Rectal smooth muscle tissue (tissue), 1 donor: ENCODE results near the gene DYNLL1.
"Not testable (repeated sequence)": the region's sequence is repeated elsewhere in the genome, so short reads cannot be mapped to it uniquely, and the experiment has no call there.

Experiments used
- H3K27ac ChIP-seq: one replicate; pipeline ENCODE4 v1.7.0; 2013; ENCODE audit warnings: low read depth, low read length, inconsistent platforms
- H3K27me3 ChIP-seq: one replicate; pipeline ENCODE4 v1.7.0; 2013; ENCODE audit warnings: low read length; ENCODE audit not compliant: control insufficient read depth, insufficient read depth
- H3K36me3 ChIP-seq: one replicate; pipeline ENCODE4 v1.7.0; 2013; ENCODE audit warnings: low read length; ENCODE audit not compliant: control insufficient read depth, insufficient read depth
- H3K4me1 ChIP-seq: one replicate; pipeline ENCODE4 v1.7.0; 2013; ENCODE audit warnings: low read length; ENCODE audit not compliant: control insufficient read depth, insufficient read depth
- H3K4me3 ChIP-seq: one replicate; pipeline ENCODE4 v1.7.0; 2013; ENCODE audit warnings: low read length
- H3K9ac ChIP-seq: one replicate; pipeline ENCODE4 v1.7.0; 2013; ENCODE audit warnings: low read length

Gene DYNLL1

DNA sequence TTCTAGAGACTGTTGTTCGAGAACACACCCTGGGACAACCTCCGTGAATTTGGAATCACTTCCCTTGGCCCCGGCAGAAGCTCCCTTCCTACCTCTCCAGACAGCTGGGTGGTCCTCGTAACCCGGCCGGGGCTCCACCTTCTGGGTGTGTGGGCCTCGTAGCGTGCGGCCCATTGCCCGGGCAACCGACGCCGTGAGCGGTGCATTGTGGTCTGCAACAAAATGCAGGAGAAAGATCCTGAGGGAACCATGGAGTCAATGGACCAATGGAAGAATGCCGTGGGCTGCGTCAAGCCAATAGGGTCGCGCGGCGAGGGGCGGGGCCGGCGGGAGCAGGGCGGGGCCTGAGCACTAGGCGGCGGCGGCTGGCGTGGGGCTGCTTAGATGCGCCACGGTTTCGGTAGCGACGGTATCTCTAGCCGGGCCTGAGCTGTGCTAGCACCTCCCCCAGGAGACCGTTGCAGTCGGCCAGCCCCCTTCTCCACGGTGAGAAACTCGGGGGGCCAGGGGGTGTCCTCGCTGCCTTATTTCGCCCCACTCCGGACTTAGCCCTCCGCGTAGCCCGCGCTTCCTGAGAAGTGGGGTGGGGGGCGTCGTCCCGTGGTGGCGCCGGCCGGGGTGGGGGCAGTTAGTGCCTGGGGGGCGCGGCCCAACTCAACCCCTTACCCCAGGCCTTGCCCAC is at the start of gene DYNLL1:
Gene DYNLL1 (plus strand): TSS at position 383 of the 682 bp plus-strand sequence. CDS start 309 bp downstream, outside the sequence.
- Histone ChIP-seq H3K36me3 (peaks cover 8% of the 10 kb centered on the region), H3K9ac (peak within 1 kb of the TSS; percentile 57), H3K4me1 (peaks cover 6% of the 10 kb centered on the region), H3K27me3 (no peaks in the 10 kb centered on the region), H3K4me3 (peak within 1 kb of the TSS; percentile 92), H3K27ac (peak within 1 kb of the TSS; percentile 90)

DNA sequence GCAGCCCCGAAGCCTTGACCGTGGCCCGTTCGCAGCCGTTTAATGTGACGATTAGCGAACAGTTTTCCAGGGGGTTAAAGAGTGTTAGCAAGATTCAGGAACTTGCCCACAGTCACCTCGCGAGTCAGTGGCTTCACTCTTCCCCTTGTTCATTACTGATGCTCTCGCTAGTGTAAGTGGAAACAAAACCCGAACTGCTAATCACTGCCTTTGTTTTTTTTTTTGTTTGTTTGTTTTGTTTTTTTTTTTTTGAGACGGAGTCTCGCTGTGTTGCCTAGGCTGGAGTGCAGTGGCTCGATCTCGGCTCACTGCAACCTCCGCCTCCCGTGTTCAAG is 49.1 kb upstream of the DYNLL1 start:
- not testable (repeated sequence) for H3K36me3 ChIP-seq, H3K4me1 ChIP-seq, H3K27me3 ChIP-seq
- Histone ChIP-seq H3K27ac (peak overlapping the region; percentile 91), H3K4me3 (peak overlapping the region; percentile 84), H3K9ac (peak overlapping the region; percentile 72)

DNA sequence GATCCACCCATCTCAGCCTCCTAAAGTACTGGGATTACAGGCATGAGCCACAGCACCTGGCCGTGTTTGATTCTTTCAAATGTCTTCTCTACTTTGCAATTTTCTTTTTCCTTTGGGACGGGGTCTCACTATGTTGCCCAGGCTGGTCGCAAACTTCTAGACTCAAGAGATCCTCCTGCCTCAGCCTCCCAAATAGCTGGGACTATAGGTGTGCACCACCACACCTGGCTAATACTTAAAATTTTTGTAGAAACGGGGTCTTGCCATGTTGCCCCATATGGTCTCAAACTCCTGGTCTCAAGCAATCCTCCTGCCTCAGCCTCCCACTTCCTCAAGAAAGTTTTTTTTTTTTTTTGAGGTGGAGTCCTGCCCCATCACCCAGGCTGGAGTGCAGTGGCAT is 47.9 kb upstream of the DYNLL1 start:
- Histone ChIP-seq H3K36me3 (peaks cover 6% of the 10 kb centered on the region), H3K9ac (no peak overlapping the region), H3K4me3 (no peak overlapping the region), H3K27me3 (no peaks in the 10 kb centered on the region), H3K4me1 (peaks cover 8% of the 10 kb centered on the region), H3K27ac (no peak overlapping the region)

DNA sequence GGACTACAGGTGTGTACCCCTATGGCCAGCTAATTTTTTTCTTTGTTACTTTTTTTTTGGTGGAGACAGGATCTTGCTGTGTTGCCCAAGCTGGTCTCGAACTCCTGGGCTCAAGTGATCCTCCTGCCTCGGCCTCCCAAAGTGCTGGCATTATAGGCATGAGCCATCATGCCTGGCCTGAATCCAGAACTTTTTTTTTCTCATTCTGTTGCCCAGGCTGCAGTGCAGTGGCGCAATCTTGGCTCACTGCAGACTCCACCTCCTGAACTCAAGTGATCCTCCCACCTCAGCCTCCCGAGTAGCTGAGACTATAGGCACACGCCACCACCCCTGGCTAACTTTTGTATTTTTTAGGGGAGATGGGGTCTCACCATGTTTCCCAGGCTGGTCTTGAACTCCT is 43.4 kb upstream of the DYNLL1 start:
- not testable (repeated sequence) for H3K27ac ChIP-seq, H3K27me3 ChIP-seq, H3K4me1 ChIP-seq, H3K9ac ChIP-seq, H3K4me3 ChIP-seq
- peaks cover 14% of the 10 kb centered on the region for H3K36me3 ChIP-seq

DNA sequence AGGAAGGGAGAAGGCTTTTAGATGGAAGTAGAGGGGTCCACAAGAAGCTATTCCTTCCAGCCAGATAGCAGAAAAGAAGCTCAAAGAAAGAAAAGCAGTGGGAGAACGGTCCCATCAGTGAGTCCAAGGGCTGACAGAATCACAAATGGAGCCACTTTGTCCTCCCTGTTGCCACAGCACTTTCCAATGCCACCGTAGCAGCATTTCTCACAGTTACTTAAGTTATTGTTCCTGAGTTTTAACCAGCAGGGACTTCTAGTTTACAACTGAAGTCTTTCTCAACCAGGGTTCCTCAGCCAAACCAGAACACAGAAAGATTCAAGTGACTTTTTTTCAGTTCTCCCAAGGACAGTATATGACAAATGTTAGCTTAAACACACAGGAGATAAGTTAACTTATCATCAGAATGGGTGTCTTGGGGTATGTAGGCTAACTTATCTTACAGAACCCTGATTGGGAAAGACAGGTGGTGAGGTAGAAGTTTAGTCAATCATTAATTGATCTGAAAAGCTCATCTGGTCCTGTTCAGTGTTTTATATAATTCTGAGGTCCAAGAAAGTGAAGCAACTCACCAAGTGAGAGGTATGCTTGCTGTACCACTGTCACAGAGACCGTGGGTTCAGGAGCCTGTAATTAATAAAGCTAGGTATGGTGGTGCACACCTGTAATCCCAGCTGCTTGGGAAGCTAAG is 42.7 kb upstream of the DYNLL1 start:
- Histone ChIP-seq H3K4me3 (no peak overlapping the region), H3K4me1 (no peaks in the 10 kb centered on the region), H3K27ac (no peak overlapping the region), H3K27me3 (no peaks in the 10 kb centered on the region), H3K9ac (no peak overlapping the region), H3K36me3 (peaks cover 14% of the 10 kb centered on the region)

DNA sequence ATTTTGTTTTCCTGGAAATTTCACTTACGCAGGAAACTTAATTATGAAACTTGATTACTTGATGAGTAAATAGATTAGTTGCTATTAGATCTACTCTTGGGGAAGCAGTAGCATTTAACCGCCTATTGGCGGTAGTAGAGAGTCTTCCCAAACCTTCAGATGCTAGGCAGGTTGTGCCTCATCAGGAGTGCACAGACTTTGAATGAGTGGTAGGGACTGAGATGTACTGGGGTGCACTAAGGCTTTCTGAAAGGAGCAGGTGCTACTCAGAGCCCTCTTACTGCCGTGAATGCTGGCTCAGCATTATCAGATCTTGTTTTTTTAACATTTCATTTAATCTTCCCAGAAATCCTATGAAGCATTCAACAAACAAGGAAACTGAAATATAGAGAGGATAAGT is 41.9 kb upstream of the DYNLL1 start:
- Histone ChIP-seq H3K36me3 (peaks cover 19% of the 10 kb centered on the region), H3K27me3 (no peaks in the 10 kb centered on the region), H3K4me3 (no peak overlapping the region), H3K27ac (no peak overlapping the region), H3K4me1 (no peaks in the 10 kb centered on the region), H3K9ac (no peak overlapping the region)

DNA sequence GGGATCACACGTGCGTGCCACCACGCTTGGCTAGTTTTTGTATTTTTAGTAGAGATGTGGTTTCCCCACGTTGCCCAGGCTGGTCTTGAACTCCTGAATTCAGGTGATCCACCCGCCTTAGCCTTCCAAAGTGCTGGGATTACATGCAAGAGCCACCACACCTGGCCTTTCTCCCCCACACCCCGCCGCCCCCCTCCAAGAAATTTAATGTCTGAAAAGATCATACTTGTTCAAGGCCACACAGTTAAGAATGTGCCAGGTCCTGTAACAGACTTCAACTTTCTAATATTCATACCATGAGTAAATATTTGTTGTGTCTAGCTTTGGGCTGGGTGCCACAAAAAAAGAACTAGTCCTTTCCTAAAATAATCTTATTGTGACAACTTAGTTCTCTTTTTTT is 40.6 kb upstream of the DYNLL1 start:
- Histone ChIP-seq H3K36me3 (peaks cover 24% of the 10 kb centered on the region), H3K27ac (no peak overlapping the region), H3K4me3 (no peak overlapping the region), H3K4me1 (no peaks in the 10 kb centered on the region), H3K27me3 (no peaks in the 10 kb centered on the region), H3K9ac (no peak overlapping the region)

DNA sequence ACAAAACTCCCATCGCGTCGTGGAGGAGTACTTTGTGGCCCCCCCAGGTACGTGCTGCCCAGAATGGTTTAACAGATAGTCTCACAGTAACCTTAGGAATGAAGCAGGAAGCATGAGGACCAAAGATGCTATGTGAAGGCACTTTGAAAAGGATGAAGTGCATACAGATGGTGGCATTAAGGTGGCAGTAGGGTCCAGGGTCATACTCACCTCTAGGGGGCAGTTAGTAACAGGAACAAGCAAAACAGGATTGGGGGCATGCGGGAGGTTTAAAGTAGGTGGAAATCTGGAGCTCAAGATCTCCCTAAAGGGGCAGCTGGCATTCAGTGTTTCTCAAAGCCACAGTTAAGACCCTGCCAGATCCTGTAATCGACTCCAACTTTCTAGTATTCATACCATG is 38.8 kb upstream of the DYNLL1 start:
- Histone ChIP-seq H3K9ac (no peak overlapping the region), H3K27ac (no peak overlapping the region), H3K27me3 (no peaks in the 10 kb centered on the region), H3K4me1 (no peaks in the 10 kb centered on the region), H3K4me3 (no peak overlapping the region), H3K36me3 (peaks cover 28% of the 10 kb centered on the region)

DNA sequence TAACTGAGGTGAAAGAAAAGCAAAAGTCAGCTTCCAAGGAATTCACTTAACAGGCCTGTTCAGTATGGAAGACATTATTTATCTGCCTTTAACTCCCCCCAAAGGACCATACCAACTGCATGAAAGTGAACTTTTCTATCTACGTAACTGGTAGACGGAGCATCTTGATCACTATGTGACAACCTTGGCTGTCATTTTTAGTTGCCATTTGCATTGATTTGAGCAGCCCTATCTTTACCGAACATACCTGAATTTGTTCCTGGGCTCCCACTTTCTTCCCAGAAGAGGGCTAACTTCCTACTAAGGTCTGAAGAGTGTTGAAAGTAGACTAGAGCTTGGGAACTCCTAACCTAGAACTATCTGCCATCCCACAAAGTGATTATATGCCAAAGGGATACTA is 35.8 kb upstream of the DYNLL1 start:
- H3K9ac ChIP-seq = no peak overlapping the region
- H3K4me3 ChIP-seq = no peak overlapping the region
- H3K4me1 ChIP-seq = no peaks in the 10 kb centered on the region
- no peaks in the 10 kb centered on the region for H3K27me3 ChIP-seq
- H3K36me3 ChIP-seq = peaks cover 51% of the 10 kb centered on the region
- no peak overlapping the region for H3K27ac ChIP-seq

DNA sequence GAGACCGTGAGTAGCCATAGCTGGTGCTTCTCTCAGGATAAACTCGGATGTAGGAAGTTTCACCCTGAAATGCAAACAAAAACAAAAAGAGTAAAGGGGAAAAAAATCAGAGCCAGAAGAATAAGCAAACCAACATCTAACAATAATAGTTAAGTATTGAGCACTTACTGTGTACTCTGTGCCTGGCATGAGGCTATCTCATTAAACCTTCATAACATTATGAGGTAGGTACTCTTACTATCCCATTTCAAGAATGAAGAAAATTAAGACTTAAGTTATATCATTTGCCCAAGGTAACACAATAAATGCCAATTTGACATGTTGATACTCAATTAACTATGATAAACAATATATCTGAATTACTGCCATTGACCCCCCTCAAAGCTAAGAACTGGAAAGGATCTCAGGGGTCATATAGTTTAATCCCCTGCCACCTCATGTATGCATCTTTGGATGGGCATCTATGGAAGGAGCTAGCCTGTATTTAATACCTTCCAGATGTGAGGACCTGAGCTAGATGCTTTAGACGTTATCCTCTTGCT is 33.7 kb upstream of the DYNLL1 start:
- H3K4me1 ChIP-seq = no peaks in the 10 kb centered on the region
- no peaks in the 10 kb centered on the region for H3K27me3 ChIP-seq
- H3K27ac ChIP-seq = no peak overlapping the region
- peaks cover 46% of the 10 kb centered on the region for H3K36me3 ChIP-seq
- no peak overlapping the region for H3K9ac ChIP-seq
- no peak overlapping the region for H3K4me3 ChIP-seq

DNA sequence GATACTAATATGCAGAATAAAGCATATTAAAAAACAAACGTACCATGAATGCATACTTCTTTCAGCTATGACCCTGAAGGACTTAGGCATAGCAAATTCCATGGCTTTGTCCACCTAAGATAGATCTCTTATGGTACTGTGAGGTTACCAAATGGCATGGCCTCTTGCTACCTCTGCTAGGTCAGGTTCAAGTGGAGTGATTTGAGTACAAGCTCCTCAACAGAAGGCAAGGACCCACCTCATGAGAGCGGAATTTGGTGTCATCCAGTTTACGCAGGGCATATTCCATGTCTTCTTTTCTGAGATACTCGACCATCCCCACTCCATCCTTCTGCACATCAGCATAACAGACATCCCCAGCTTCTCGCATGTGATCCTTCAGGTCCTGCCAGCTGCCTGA is 32.2 kb upstream of the DYNLL1 start:
- Histone ChIP-seq H3K4me1 (peaks cover 5% of the 10 kb centered on the region), H3K27me3 (no peaks in the 10 kb centered on the region), H3K36me3 (peaks cover 40% of the 10 kb centered on the region), H3K27ac (no peak overlapping the region), H3K9ac (no peak overlapping the region), H3K4me3 (no peak overlapping the region)

DNA sequence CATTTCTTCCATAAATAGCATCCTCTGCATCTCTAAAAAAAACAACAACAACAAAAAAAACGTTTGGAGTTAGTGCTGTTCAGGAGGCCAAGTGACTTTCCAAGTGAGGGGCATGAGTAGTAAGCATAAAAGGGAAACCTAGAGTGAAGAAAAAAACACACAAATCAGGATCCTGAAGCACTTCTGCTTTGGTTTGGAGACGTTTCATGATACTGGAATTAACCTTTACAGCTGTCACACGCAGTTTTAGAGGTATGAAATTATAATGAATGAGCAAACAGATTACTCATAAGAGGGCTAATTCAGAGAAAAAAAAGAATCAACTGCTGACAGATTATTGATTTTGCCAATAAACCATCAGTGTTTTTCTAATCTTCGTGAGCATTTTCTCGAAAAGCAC is 30.2 kb upstream of the DYNLL1 start:
- H3K4me3 ChIP-seq = no peak overlapping the region
- H3K27ac ChIP-seq = no peak overlapping the region
- peaks cover 5% of the 10 kb centered on the region for H3K4me1 ChIP-seq
- H3K27me3 ChIP-seq = no peaks in the 10 kb centered on the region
- H3K9ac ChIP-seq = no peak overlapping the region
- peaks cover 31% of the 10 kb centered on the region for H3K36me3 ChIP-seq
